ENCODE measurements around the gene UFL1.
"Not testable (repeated sequence)": the region's sequence is repeated elsewhere in the genome, so short reads cannot be mapped to it uniquely, and the experiment has no call there.

UFL1 gene

DNA sequence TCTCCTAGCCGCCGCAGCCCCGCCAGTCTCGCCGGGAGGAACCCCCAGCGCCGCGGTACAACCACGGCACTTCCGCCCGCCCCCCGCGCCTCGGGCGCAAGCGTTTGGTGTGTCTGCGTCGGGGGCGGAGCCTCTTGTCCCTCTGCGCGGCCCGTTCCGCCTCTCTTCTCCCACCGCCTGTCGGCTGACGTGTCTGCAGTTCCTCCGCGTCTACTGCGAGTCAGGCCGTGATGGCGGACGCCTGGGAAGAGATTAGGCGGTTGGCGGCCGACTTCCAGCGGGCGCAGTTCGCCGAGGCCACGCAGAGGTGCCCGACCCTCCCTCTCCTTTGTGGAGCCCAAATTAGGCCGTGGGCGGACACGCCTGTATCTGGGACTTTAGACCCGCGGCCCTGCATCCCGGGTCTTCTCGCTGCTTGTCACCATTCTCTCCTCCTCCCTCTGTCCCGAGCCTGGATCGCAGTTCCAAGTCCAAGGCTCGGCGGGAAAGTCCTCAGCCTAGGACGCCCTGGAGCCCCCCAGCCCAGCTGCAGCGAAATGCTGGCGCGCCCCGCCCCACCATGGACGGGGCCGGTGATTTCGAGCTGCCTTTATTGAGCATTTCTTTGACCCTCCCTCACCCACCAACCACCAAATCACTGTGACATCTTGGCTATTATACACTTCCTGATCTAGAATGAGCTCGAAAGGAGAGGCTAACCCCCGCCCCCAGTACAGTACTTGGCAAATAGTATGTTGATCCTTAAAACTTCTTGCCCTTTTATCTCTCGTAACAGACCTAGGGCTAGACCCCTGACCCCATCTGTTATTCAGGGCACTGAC is at the start of gene UFL1:
Gene UFL1, plus strand, starts transcription at position 163 of the 821 bp plus-strand sequence. Its CDS starts 68 bp downstream, at position 231.
- Histone ChIP-seq H3K27me3 (ENCODE audit: control insufficient read depth, insufficient read depth, low read length) (no peaks in the 10 kb centered on the region), H3K36me3 (ENCODE audit: control insufficient read depth, insufficient read depth, low read length) (no peaks in the 10 kb centered on the region), H3K9me3 (ENCODE audit: control insufficient read depth, low read length) (no peaks in the 10 kb centered on the region), H3K4me1 (ENCODE audit: control insufficient read depth, insufficient read depth, low read length) (peaks cover 10% of the 10 kb centered on the region), H3K9ac (ENCODE audit: low read length) (peak within 1 kb of the TSS; percentile 95), H3K4me3 (ENCODE audit: low read length) (peak within 1 kb of the TSS; percentile 80)

DNA sequence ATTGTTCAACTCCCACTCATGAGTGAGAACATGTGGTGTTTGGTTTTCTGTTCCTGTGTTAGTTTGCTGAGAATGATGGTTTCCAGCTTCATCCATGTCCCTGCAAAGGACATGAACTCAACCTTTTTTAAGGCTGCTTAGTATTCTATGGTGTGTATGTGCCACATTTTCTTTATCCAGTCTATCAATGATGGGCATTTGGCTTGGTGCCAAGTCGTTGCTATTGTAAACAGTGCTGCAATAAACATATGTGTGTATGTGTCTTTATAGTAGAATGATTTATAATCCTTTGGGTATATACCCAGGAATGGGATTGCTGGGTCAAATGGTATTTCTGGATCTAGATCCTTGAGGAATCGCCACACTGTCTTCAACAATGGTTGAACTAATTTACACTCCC is 49.3 kb upstream of the UFL1 start:
- not testable (repeated sequence) for H3K9me3 ChIP-seq (ENCODE audit: control insufficient read depth, low read length); H3K4me3 ChIP-seq (ENCODE audit: low read length); H3K4me1 ChIP-seq (ENCODE audit: control insufficient read depth, insufficient read depth, low read length); H3K27me3 ChIP-seq (ENCODE audit: control insufficient read depth, insufficient read depth, low read length); H3K9ac ChIP-seq (ENCODE audit: low read length); H3K36me3 ChIP-seq (ENCODE audit: control insufficient read depth, insufficient read depth, low read length)

DNA sequence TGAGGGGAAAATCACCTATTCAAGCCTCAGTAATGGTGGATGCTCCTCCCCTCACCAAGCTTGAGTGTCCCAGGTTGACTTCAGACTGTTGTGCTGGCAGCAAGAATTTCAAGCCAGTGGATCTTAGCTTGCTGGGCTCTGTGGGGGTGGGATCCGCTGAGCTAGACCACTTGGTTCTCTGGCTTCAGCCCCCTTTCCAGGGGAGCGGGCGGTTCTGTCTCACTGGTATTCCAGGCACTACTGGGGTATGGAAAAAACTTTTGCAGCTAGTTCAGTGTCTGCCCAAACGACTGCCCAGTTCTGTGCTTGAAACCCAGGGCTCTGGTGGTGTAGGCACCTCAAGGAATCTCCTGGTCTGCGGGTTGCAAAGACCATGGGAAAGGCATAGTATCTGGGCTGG is 42.9 kb upstream of the UFL1 start:
- no peaks in the 10 kb centered on the region for H3K36me3 ChIP-seq (ENCODE audit: control insufficient read depth, insufficient read depth, low read length)
- H3K4me3 ChIP-seq (ENCODE audit: low read length) = no peak overlapping the region
- H3K27me3 ChIP-seq (ENCODE audit: control insufficient read depth, insufficient read depth, low read length) = no peaks in the 10 kb centered on the region
- H3K9ac ChIP-seq (ENCODE audit: low read length) = no peak overlapping the region
- no peaks in the 10 kb centered on the region for H3K4me1 ChIP-seq (ENCODE audit: control insufficient read depth, insufficient read depth, low read length)
- H3K9me3 ChIP-seq (ENCODE audit: control insufficient read depth, low read length) = no peaks in the 10 kb centered on the region

DNA sequence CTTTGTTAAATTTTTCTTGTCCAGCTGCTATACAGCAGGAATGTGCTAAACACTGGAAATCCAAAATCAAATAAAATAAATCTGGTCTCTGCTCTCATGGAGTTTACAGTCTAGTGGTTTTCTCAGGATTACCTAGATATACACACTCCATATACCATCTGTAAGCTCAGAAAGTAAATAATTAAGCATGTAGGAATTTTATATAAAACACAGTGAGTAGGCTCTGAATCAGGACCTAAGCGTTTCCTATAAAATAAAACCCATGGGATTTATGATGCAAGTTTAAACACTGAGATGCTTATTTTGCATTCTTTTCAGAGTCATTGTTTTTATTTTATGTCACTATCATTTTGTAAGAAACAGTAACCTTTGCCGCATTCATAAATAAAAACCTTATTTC is 29.7 kb upstream of the UFL1 start:
- H3K4me1 ChIP-seq (ENCODE audit: control insufficient read depth, insufficient read depth, low read length) = no peaks in the 10 kb centered on the region
- H3K36me3 ChIP-seq (ENCODE audit: control insufficient read depth, insufficient read depth, low read length) = no peaks in the 10 kb centered on the region
- no peak overlapping the region for H3K4me3 ChIP-seq (ENCODE audit: low read length)
- no peak overlapping the region for H3K9ac ChIP-seq (ENCODE audit: low read length)
- H3K27me3 ChIP-seq (ENCODE audit: control insufficient read depth, insufficient read depth, low read length) = no peaks in the 10 kb centered on the region
- H3K9me3 ChIP-seq (ENCODE audit: control insufficient read depth, low read length) = no peaks in the 10 kb centered on the region

DNA sequence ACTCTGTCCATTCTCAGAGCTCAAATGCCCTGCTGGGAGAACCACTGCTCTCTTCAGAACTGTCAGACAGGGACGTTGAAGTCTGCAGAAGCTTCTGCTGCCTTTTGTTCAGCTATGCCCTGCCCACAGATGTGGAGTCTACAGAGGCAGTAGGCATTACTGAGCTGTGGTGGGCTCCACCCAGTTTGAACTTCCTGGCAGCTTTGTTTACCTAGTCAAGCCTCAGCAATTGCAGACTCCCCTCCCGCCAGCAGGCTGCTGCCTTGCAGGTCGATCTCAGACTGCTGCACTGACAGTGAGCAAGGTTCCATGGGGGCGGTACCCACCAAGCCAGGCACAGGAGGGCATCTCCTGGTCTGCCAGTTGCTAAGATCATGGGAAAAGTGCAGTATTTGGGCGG is 21.8 kb upstream of the UFL1 start:
- Histone ChIP-seq H3K4me3 (ENCODE audit: low read length) (no peak overlapping the region), H3K36me3 (ENCODE audit: control insufficient read depth, insufficient read depth, low read length) (no peaks in the 10 kb centered on the region), H3K9me3 (ENCODE audit: control insufficient read depth, low read length) (no peaks in the 10 kb centered on the region), H3K4me1 (ENCODE audit: control insufficient read depth, insufficient read depth, low read length) (no peaks in the 10 kb centered on the region), H3K9ac (ENCODE audit: low read length) (no peak overlapping the region), H3K27me3 (ENCODE audit: control insufficient read depth, insufficient read depth, low read length) (no peaks in the 10 kb centered on the region)

DNA sequence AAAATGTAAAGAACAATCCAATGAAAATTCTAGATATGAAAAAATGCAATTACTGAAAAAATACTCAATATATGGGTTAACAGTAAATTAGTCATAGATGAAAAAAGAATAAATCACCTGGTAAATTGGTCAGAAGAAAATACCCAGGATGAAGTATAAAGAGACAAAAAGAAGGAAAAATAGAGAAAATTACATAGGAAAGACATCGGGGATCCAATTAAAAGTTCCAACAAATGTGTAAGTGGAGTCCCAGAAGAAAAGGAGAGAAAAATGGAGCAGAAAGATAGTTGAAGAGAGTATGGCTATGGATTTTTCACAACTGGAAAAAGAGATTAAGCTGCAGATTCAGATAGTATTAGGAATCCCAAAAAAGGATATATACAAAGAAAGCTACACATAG is 18.7 kb upstream of the UFL1 start:
- no peak overlapping the region for H3K4me3 ChIP-seq (ENCODE audit: low read length)
- no peaks in the 10 kb centered on the region for H3K9me3 ChIP-seq (ENCODE audit: control insufficient read depth, low read length)
- H3K27me3 ChIP-seq (ENCODE audit: control insufficient read depth, insufficient read depth, low read length) = no peaks in the 10 kb centered on the region
- no peaks in the 10 kb centered on the region for H3K36me3 ChIP-seq (ENCODE audit: control insufficient read depth, insufficient read depth, low read length)
- H3K4me1 ChIP-seq (ENCODE audit: control insufficient read depth, insufficient read depth, low read length) = no peaks in the 10 kb centered on the region
- no peak overlapping the region for H3K9ac ChIP-seq (ENCODE audit: low read length)

DNA sequence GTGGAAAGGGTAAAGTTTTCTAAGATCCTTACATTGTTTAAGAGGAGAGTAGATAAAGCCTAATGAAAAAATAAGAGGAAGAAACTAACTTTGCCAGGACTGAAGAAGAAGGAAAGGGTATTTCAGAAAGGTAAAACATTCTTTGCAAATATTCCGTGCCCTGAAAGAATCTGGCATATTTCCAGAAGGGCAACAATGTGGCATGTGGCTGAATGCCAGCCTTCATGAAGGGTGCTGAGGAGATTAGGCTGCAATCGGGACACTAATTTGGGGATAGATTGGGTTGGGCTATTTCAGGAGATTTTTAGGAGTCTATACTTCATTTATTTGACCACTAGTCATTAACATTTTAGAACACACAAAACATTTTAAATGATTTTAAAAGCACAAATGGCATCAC is 16.2 kb upstream of the UFL1 start:
- Histone ChIP-seq H3K9me3 (ENCODE audit: control insufficient read depth, low read length) (no peaks in the 10 kb centered on the region), H3K9ac (ENCODE audit: low read length) (no peak overlapping the region), H3K36me3 (ENCODE audit: control insufficient read depth, insufficient read depth, low read length) (no peaks in the 10 kb centered on the region), H3K4me1 (ENCODE audit: control insufficient read depth, insufficient read depth, low read length) (no peaks in the 10 kb centered on the region), H3K27me3 (ENCODE audit: control insufficient read depth, insufficient read depth, low read length) (no peaks in the 10 kb centered on the region), H3K4me3 (ENCODE audit: low read length) (no peak overlapping the region)

DNA sequence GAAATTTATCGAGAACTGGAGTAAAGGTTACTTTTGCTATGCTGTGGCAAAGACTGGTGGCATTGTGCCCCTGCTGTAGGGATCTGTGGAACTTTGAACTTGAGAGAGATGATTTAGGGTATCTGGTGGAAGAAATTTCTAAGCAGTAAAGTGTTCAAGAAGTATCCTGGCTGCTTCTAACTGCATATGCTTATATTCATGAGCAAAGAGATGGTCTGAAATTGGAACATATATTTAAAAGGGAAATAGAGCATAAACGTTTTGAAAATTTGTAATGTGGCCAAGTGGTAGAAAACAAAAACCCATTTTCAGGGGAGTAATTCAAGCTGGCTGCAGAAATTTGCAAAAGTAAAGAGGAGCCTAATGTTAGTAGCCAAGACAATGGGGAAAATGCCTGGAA is 12.3 kb upstream of the UFL1 start:
- no peak overlapping the region for H3K4me3 ChIP-seq (ENCODE audit: low read length)
- H3K9me3 ChIP-seq (ENCODE audit: control insufficient read depth, low read length) = no peaks in the 10 kb centered on the region
- H3K36me3 ChIP-seq (ENCODE audit: control insufficient read depth, insufficient read depth, low read length) = no peaks in the 10 kb centered on the region
- no peaks in the 10 kb centered on the region for H3K27me3 ChIP-seq (ENCODE audit: control insufficient read depth, insufficient read depth, low read length)
- no peaks in the 10 kb centered on the region for H3K4me1 ChIP-seq (ENCODE audit: control insufficient read depth, insufficient read depth, low read length)
- no peak overlapping the region for H3K9ac ChIP-seq (ENCODE audit: low read length)

DNA sequence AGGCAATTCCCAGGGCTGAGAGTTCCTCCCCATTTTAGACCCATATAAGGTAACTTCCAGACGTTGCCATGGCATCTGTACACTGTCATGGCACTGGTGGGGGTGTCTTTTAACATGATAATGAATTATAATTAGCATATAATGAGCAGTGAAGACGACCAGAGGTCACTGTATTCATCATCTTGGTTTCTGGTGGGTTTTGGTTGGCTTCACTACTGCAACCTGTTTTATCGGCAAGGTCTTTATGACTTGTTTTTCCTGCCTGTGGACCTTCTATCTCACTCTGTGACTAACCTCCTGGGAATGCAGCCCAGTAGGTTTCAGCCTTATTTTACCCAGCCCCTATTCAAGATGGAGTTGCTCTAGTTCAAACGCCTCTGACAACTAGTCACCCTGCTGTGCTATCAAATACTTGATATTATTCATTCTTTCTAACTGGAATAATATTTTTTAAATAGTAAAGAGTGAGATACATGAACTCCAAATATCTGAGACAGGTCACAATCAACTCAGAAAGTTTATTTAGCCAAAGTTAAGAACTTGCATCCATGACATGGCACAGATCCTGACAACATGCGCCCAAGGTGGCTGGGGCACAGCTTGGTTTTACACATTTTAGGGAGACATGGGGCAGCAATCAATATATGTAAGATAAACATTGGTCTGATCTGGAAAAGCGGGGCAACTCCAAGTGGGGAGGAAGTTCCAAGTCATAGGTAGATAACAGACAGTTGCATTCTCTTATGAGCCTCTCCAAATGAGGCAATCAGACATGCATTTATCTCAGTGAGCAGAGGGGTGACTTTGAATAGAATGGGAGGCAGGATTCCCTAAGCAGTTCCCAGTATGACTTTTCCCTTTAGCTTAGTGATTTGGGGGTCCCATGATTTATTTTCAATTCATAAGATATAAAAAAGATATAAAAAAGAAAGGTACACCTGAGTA is 1.2 kb upstream of the UFL1 start:
- Histone ChIP-seq H3K4me3 (ENCODE audit: low read length) (peak overlapping the region; percentile 80), H3K9ac (ENCODE audit: low read length) (peak overlapping the region; percentile 95), H3K4me1 (ENCODE audit: control insufficient read depth, insufficient read depth, low read length) (peaks cover 10% of the 10 kb centered on the region), H3K9me3 (ENCODE audit: control insufficient read depth, low read length) (no peaks in the 10 kb centered on the region), H3K27me3 (ENCODE audit: control insufficient read depth, insufficient read depth, low read length) (no peaks in the 10 kb centered on the region), H3K36me3 (ENCODE audit: control insufficient read depth, insufficient read depth, low read length) (no peaks in the 10 kb centered on the region)

DNA sequence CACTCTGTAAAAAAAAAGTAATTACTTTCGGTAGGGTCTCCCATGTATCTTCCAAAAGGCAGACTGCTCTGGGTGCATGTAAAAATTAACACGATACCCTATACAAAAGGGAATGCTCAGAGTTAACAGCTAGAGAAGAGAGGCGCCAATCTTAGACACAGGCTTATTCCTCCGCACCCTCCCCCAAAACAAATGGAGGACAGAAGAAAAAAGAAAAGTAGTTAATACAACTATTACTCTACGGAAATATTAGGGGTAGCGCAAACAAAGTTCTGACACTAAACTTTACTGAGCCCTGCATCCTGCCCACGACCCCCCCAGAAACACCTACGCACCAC is 331 bp upstream of the UFL1 start:
- no peaks in the 10 kb centered on the region for H3K27me3 ChIP-seq (ENCODE audit: control insufficient read depth, insufficient read depth, low read length)
- peak overlapping the region; percentile 80 for H3K4me3 ChIP-seq (ENCODE audit: low read length)
- no peaks in the 10 kb centered on the region for H3K9me3 ChIP-seq (ENCODE audit: control insufficient read depth, low read length)

DNA sequence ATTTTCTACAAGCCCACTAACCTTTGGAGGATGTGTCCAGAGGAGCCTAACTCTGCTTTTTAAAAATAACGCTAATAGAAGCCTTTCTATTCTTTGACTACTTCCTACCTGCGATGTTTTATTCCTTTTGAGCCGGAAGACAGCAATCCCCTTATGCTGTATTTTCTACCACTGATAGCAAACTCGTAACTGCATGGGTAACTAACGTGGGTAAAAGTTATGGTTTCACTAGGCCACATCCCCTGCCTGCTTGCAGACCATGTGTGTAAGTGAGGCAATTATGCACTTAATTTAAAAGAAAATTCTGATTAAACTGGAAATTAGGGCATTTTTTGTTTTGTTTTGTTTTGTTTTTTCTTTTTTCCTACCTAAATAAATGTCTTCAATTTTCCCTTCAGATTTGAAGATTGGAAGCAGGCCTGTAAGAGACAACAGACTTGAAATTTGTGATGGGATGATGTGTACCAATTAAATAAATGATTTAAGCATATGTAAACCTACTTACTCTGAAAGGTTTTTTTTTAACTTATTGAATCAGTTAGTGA is 931 bp downstream of the UFL1 start:
- Histone ChIP-seq H3K4me1 (ENCODE audit: control insufficient read depth, insufficient read depth, low read length) (peaks cover 10% of the 10 kb centered on the region), H3K36me3 (ENCODE audit: control insufficient read depth, insufficient read depth, low read length) (no peaks in the 10 kb centered on the region), H3K4me3 (ENCODE audit: low read length) (peak overlapping the region; percentile 80), H3K27me3 (ENCODE audit: control insufficient read depth, insufficient read depth, low read length) (no peaks in the 10 kb centered on the region), H3K9me3 (ENCODE audit: control insufficient read depth, low read length) (no peaks in the 10 kb centered on the region), H3K9ac (ENCODE audit: low read length) (peak overlapping the region; percentile 95)

More for the DNA sequence above, 331 bp upstream of the UFL1 start:
- peak overlapping the region; percentile 95 for H3K9ac ChIP-seq (ENCODE audit: low read length)
- no peaks in the 10 kb centered on the region for H3K36me3 ChIP-seq (ENCODE audit: control insufficient read depth, insufficient read depth, low read length)
- H3K4me1 ChIP-seq (ENCODE audit: control insufficient read depth, insufficient read depth, low read length) = peaks cover 10% of the 10 kb centered on the region

DNA sequence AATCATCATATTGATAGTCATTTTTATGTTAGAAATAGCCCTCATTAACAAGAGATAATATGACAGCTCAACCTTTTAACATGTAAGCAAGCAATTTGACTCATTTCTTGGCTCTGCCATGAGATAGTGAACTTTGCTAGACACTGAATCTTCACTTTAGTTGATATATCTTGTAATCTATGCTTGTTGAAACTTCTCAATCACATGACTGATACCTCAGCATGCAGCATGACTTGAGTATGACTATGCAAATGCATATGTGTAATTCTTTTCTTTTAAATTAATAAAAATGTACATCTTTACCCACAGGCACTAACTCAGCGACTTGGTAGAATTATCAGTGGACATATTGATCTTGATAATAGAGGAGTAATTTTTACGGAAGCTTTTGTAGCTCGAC is 6.6 kb downstream of the UFL1 start:
- H3K9ac ChIP-seq (ENCODE audit: low read length) = no peak overlapping the region
- H3K4me1 ChIP-seq (ENCODE audit: control insufficient read depth, insufficient read depth, low read length) = no peaks in the 10 kb centered on the region
- peaks cover 5% of the 10 kb centered on the region for H3K36me3 ChIP-seq (ENCODE audit: control insufficient read depth, insufficient read depth, low read length)
- H3K4me3 ChIP-seq (ENCODE audit: low read length) = no peak overlapping the region
- H3K27me3 ChIP-seq (ENCODE audit: control insufficient read depth, insufficient read depth, low read length) = no peaks in the 10 kb centered on the region
- no peaks in the 10 kb centered on the region for H3K9me3 ChIP-seq (ENCODE audit: control insufficient read depth, low read length)
